ENCODE results near the gene ARRDC1.

DNA sequence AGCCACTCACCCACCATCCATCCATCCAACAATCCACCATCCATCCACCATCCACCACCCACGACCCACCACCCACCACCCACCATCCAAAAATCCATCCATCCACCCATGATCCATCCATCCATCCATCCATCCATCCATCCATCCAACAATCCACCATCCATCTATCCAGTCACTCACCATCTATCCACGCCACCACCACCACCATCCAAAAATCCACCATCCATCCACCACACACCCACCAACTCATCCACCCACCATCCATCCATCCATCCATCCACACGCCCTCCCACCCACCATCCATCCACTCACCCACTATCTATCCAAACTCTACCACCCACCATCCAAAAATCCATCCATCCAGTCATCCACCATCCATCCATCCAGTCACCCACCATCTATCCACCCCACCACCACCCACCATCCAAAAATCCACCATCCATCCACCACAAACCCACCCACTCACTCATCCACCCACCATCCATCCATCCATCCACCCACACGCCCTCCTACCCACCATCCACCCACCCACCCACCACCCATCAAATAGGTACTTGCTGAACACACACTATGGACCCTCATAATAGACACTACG lies 35.8 kb upstream of the ARRDC1 start:
- TF ChIP-seq CTCF (IDR thresholded peaks at IDR 0.05): no peak
- no peak for TF ChIP-seq POLR2A (IDR thresholded peaks at IDR 0.05)
